Kidney epithelial cell (primary cell): ENCODE measurements around the gene OCA2. TPM values are rescaled to one million over a fixed set of nuclear protein-coding genes. Genes with fewer than 3 reads are reported as not detected.
A peak's percentile ranks its signal among the peaks of the same experiment; 100 is the strongest.

Experiments used
- DNase-seq: peaks from one replicate; pipeline ENCODE4 v3.0.0-alpha.2; 2010; ENCODE audit warnings: low read depth
- H3K27me3 ChIP-seq: 2 replicates; pipeline ENCODE4 v1.6.0; 2011; ENCODE audit warnings: low read length; ENCODE audit not compliant: control insufficient read depth, insufficient read depth
- H3K36me3 ChIP-seq: 2 replicates; pipeline ENCODE4 v1.5.1; 2011; ENCODE audit warnings: low read length; ENCODE audit not compliant: control insufficient read depth, insufficient read depth
- H3K4me3 ChIP-seq: 2 replicates; pipeline ENCODE4 v1.5.1; 2011; ENCODE audit warnings: low read depth, mild to moderate bottlenecking, control low read depth, low read length
- CTCF ChIP-seq: IDR thresholded peaks from 2 replicates; pipeline ENCODE4 v1.5.1; 2011; ENCODE audit warnings: mild to moderate bottlenecking, moderate library complexity, low read length, control low read depth, inconsistent platforms; ENCODE audit not compliant: insufficient read depth, poor library complexity, severe bottlenecking
- total RNA-seq: library from RNA; depleted of rRNA; stranded (reverse); fragments of >200 nt; gene quantifications from 2 replicates; pipeline ENCODE4 v1.2.3, GENCODE V29; 2015

The OCA2 gene
- total RNA-seq, 1 donor from 2014 or later = 0.29 TPM

GRCh38 chr15:27847775-27848710 lies 251.1 kb downstream of the OCA2 start:
- no peaks in the 10 kb centered on the region for H3K36me3 ChIP-seq
- no peak for DNase-seq
- TF ChIP-seq CTCF = no peak

GRCh38 chr15:27846722-27847395 lies 252.3 kb downstream of the OCA2 start:
- Histone ChIP-seq H3K4me3 (no peak overlapping the region), H3K27me3 (no peaks in the 10 kb centered on the region), H3K36me3 (no peaks in the 10 kb centered on the region)
- no peak for DNase-seq
- no peak for TF ChIP-seq CTCF

More at GRCh38 chr15:27847775-27848710, 251.1 kb downstream of the OCA2 start:
- no peaks in the 10 kb centered on the region for H3K27me3 ChIP-seq
- H3K4me3 ChIP-seq = no peak overlapping the region

GRCh38 chr15:27845535-27846369 lies 253.4 kb downstream of the OCA2 start:
- TF ChIP-seq CTCF = no peak
- no peaks in the 10 kb centered on the region for H3K36me3 ChIP-seq
- H3K4me3 ChIP-seq = no peak overlapping the region
- no peak for DNase-seq
- no peaks in the 10 kb centered on the region for H3K27me3 ChIP-seq

GRCh38 chr15:27844018-27844666 lies 255.0 kb downstream of the OCA2 start:
- no peaks in the 10 kb centered on the region for H3K36me3 ChIP-seq
- no peak for TF ChIP-seq CTCF
- no peaks in the 10 kb centered on the region for H3K27me3 ChIP-seq
- H3K4me3 ChIP-seq = no peak overlapping the region
- peak; percentile 45 for DNase-seq

GRCh38 chr15:27843146-27843545 lies 256.0 kb downstream of the OCA2 start:
- no peaks in the 10 kb centered on the region for H3K27me3 ChIP-seq
- no peaks in the 10 kb centered on the region for H3K36me3 ChIP-seq
- no peak for TF ChIP-seq CTCF
- no peak for DNase-seq
- H3K4me3 ChIP-seq = no peak overlapping the region
